Nephron progenitor cell (in vitro differentiated cells): Measurements from ENCODE around the gene SYK.

Experiments used
- DNase-seq: peaks from one replicate; pipeline ENCODE4 v3.0.0; 2021
- H3K27ac Mint-ChIP-seq: 2 replicates; pipeline ENCODE4 v1.8.0; 2021; ENCODE audit warnings: mild to moderate bottlenecking, moderate library complexity, mixed read lengths
- H3K27me3 Mint-ChIP-seq: 2 replicates; pipeline ENCODE4 v1.8.0; 2021; ENCODE audit warnings: mild to moderate bottlenecking, low read depth, mixed read lengths; ENCODE audit not compliant: poor library complexity
- H3K36me3 Mint-ChIP-seq: 2 replicates; pipeline ENCODE4 v1.8.0; 2021; ENCODE audit warnings: low read depth, mixed read lengths
- H3K4me1 Mint-ChIP-seq: 2 replicates; pipeline ENCODE4 v1.8.0; 2021; ENCODE audit warnings: mixed read lengths
- H3K4me3 Mint-ChIP-seq: 2 replicates; pipeline ENCODE4 v1.8.0; 2021; ENCODE audit warnings: mild to moderate bottlenecking, moderate library complexity, mixed read lengths
- H3K9me3 Mint-ChIP-seq: 2 replicates; pipeline ENCODE4 v1.8.0; 2021; ENCODE audit warnings: mild to moderate bottlenecking, moderate library complexity, mixed read lengths
- CTCF ChIP-seq: fragments of 200-600 bp; sonication (generic); IDR thresholded peaks from 2 replicates; pipeline ENCODE4 v1.5.0; 2021; ENCODE audit warnings: antibody characterized with exemption

Gene SYK

DNA sequence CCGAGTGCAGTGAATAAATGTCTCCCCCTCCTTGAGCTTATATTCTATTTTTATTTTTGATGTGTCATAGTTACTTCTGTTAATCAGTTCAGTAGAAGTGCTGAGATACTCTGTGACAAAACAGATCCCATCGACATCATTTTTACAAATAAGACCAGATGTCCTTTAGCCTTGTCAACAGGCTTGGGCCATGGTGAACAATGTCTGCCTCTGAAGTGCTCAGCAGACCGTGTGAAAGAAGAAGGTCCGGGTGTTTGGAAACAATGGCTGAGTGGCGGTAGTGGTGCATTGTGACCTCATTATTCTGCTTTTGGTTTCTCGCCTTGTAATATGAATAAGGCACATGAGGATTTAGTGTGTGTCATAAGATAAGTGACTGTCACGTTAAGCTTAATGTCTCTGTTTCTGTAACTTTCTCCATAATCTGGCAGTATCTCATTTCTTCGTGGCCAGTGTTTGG, 71.2 kb downstream of the SYK start:
- Mint-ChIP-seq H3K4me3 (no peak overlapping the region), H3K4me1 (no peaks in the 10 kb centered on the region), H3K27ac (no peak overlapping the region), H3K27me3 (no peaks in the 10 kb centered on the region), H3K36me3 (no peaks in the 10 kb centered on the region), H3K9me3 (no peaks in the 10 kb centered on the region)
- DNase-seq = no peak
- no peak for TF ChIP-seq CTCF

- no peaks in the 10 kb centered on the region for H3K4me1 Mint-ChIP-seq
- H3K36me3 Mint-ChIP-seq = no peaks in the 10 kb centered on the region
- H3K4me3 Mint-ChIP-seq = no peak overlapping the region
- no peaks in the 10 kb centered on the region for H3K9me3 Mint-ChIP-seq
- TF ChIP-seq CTCF = no peak
- no peaks in the 10 kb centered on the region for H3K27me3 Mint-ChIP-seq
- DNase-seq = no peak
- no peak overlapping the region for H3K27ac Mint-ChIP-seq
Observed at GRCh38 chr9:90873422-90873821, 71.8 kb downstream of the SYK start.

DNA sequence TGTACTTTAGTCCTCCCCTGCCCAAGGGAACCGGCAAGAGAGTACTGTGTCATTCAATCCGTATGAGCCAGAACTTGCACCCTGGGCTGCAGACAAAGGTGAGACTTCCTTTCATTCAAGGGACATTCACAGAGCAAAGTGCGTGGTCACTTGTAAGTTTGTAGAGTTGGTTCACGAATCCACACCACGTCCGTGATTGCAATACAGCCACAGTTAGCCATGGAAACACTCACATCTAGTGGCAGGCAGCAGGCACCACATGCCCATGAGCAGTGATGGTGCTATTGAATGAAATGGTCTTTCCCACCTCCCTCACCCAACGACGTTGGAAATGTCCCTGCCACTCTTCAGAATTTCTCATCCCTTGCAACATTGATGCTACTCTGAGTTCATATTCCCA, 72.6 kb downstream of the SYK start:
- no peak for TF ChIP-seq CTCF
- no peak for DNase-seq
- no peak overlapping the region for H3K4me3 Mint-ChIP-seq

DNA sequence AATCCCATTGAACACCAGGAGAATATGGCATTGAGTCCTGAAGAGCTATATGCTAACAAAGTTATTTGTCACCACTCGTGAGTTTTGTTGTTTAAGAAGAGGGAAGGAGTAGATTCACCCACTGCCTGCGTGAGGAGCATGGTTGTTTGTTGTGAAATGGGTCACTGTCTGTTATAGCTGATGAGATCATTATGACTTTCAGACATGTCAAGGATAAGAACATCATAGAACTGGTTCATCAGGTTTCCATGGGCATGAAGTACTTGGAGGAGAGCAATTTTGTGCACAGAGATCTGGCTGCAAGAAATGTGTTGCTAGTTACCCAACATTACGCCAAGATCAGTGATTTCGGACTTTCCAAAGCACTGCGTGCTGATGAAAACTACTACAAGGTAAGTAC, 76.9 kb downstream of the SYK start:
- no peaks in the 10 kb centered on the region for H3K4me1 Mint-ChIP-seq
- no peak overlapping the region for H3K27ac Mint-ChIP-seq
- H3K9me3 Mint-ChIP-seq = no peaks in the 10 kb centered on the region
- H3K4me3 Mint-ChIP-seq = no peak overlapping the region
- no peaks in the 10 kb centered on the region for H3K36me3 Mint-ChIP-seq
- no peak for TF ChIP-seq CTCF
- no peaks in the 10 kb centered on the region for H3K27me3 Mint-ChIP-seq
- no peak for DNase-seq

More for the DNA sequence above, 72.6 kb downstream of the SYK start:
- Mint-ChIP-seq H3K27ac (no peak overlapping the region), H3K27me3 (no peaks in the 10 kb centered on the region), H3K9me3 (no peaks in the 10 kb centered on the region), H3K36me3 (no peaks in the 10 kb centered on the region), H3K4me1 (no peaks in the 10 kb centered on the region)

GRCh38 chr9:90880066-90880465, 78.4 kb downstream of the SYK start:
- Mint-ChIP-seq H3K4me3 (no peak overlapping the region), H3K36me3 (no peaks in the 10 kb centered on the region), H3K27ac (no peak overlapping the region), H3K4me1 (no peaks in the 10 kb centered on the region), H3K27me3 (no peaks in the 10 kb centered on the region), H3K9me3 (peaks cover 3% of the 10 kb centered on the region)
- DNase-seq = no peak
- TF ChIP-seq CTCF = no peak

GRCh38 chr9:90880669-90881068, 79.0 kb downstream of the SYK start:
- no peaks in the 10 kb centered on the region for H3K27me3 Mint-ChIP-seq
- H3K27ac Mint-ChIP-seq = no peak overlapping the region
- peaks cover 9% of the 10 kb centered on the region for H3K9me3 Mint-ChIP-seq
- no peak for DNase-seq
- H3K4me1 Mint-ChIP-seq = no peaks in the 10 kb centered on the region
- no peak overlapping the region for H3K4me3 Mint-ChIP-seq
- TF ChIP-seq CTCF = no peak
- H3K36me3 Mint-ChIP-seq = no peaks in the 10 kb centered on the region
